ENCODE results near the gene PTPRK. TPM values are rescaled to one million over a fixed set of nuclear protein-coding genes. Genes with fewer than 3 reads are reported as not detected.

PTPRK gene
- total RNA-seq, 1 donor from 2014 or later, result 78.6 TPM

DNA sequence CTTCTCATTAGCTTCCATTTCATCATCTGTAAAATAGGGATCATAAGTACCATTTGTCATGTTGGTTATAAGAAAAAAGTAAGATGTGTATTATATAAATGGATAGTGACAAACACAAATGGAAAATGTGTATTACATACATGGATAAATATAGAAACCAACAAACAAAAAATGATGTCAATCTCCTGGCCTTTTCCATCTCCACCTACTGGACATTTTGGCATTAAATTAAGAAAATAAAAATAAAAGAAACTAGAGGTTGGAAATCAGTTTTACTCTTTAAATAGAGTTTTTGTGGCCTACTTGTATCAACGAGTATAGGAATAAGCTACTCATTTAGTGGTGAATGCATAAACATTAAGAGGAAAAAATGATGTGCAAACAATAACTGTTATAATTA, 552.0 kb downstream of the PTPRK start:
- no peak for DNase-seq (ENCODE audit: low read depth in 2 of 2)

GRCh38 chr6:127967708-127968107, 552.7 kb downstream of the PTPRK start:
- DNase-seq (ENCODE audit: low read depth in 2 of 2), result no peak

DNA sequence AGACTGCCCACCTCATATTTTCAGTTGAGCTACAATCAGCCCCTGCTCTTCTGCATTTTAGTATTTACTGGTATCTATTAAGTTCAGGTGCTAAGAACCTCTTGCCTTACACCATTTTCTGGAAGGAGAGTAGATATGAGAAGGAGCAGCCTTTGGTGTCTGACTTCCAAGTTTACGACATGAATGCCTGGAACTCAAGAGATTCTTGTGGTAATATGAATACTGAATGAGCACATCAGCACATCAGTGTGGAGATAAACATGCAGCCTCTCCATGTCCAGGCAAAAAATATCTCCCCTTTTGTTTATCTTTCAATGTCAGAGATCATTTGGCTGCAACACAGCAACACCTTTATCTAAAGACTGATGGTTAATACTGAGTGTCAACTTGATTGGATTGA, 553.8 kb downstream of the PTPRK start:
- DNase-seq (ENCODE audit: low read depth in 2 of 2), result no peak

DNA sequence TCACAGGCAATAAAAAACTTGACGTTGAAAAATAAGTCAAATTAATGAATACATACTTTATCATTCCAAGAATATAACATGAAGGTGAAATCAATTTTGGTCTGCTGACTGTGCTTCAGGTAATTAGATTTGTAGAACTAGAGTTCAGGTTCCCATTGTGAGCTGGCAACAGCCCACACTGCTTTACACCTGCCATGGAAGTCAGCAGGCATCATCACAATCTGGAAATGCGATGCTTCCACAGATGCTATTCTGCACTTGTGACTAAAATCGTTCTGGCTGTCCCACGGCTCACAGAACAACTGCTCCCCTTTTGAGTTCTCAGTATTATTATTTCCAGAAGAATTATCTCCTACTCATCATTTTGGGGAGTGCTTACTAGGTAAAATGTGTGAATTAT, 556.9 kb downstream of the PTPRK start:
- no peak for DNase-seq (ENCODE audit: low read depth in 2 of 2)

DNA sequence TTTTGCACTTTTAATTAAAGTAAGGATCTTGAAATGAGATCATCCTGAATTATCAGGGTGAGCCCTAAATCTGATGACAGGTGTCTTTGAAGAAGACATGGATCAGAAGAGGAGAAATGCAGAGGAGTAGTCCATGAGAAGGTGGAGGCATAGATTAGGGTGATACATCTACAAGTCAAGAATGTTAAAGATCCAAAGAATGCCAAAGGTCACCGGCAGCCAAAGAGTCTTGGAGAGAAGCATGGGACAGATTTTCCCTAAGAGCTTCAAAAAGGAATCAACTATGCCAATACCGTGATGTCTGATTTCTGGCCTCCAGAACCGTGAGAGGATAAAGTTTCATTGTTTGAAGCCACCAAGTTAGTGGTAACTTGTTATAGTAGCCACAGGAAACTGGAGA, 560.5 kb downstream of the PTPRK start:
- no peak for DNase-seq (ENCODE audit: low read depth in 2 of 2)

- no peak for DNase-seq (ENCODE audit: low read depth in 2 of 2)
Observed at GRCh38 chr6:127956956-127957355, 563.4 kb downstream of the PTPRK start.

DNA sequence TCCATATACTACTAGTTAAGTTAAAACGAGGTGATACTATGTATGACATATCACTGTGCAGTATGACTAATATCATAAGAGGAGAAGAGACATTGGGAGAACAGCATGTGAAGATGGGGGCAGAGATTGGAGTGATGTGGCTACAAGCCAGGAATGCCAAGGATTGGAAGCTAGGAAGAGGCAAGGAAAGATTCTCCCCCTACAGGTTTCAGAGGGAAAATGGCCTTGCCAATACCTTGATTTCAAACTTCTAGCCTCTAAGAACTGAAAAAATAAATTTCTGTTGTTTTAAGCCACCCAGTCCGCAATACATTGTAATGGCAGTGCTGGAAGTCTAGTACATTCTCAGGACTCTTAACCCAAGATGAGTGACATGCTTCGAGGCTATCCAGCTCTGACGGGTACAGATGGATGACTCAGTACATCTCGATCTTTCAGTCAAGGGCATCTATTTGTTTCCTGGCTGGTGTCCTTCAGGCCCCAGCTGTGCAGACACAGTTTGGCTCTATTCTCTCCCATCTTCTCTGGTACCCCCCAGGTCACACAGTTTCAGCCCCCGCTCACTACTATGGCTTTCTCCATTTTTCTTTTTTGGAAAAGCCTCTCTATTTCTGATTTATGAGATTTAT, 564.0 kb downstream of the PTPRK start:
- peak in 1 of 2 donors; percentile 18 for DNase-seq (ENCODE audit: low read depth in 2 of 2)

DNA sequence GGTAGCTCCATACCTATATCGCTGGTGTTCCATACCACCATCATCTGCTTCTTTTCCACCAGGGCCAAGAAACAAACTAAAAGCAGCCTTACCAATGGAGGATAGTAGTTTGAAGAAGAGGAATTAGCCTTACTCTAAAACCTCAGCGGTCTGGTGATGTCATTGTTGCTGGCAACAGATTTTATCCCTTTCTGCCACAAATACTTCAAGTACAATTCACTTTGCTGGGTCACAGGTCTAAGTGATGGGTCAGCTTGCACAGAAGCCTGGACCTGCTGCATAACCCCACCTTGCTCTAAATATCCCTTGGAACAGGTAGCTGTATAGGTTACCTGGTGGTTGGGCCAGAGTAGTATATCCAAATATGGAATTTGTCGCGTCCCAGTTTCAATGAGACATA, 566.3 kb downstream of the PTPRK start:
- no peak for DNase-seq (ENCODE audit: low read depth in 2 of 2)

DNA sequence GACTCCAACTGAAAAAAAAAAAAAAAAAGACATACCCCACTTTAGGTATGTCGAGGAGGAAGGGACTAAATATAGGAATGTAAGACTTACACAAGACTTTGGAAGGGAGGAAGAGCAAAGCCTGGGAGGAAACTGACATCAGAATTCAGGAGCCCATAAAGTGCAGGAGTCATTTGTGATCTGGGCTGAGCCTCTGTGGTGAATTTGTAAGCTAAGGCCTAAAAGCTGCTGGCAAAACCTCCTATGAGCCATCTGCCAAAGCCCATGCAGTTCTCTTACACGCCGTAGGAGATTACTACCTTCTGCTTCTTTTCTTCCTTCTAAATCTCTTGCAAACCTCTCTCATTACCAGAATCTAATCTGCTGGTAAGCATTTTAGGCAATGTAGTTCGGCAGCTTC, 567.6 kb downstream of the PTPRK start:
- DNase-seq (ENCODE audit: low read depth in 2 of 2), result no peak

DNA sequence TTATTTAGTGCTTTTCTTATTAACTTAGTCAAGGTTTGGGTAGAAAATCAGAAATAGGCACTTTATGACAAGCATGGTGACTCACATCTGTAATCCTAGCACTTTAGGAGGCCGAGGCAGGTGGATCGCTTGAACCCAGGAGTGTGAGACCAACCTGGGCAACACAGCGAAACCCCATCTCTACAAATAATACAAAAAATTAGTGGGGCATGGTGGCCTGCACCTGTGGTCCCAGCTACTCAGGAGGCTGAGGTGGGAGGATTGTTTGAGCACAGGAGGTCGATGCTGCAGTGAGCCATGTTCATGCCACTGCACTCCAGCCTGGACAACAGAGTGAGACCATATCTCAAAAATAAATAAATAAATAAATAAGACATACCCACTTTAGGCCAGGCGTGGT, 568.2 kb downstream of the PTPRK start:
- no peak for DNase-seq (ENCODE audit: low read depth in 2 of 2)

DNA sequence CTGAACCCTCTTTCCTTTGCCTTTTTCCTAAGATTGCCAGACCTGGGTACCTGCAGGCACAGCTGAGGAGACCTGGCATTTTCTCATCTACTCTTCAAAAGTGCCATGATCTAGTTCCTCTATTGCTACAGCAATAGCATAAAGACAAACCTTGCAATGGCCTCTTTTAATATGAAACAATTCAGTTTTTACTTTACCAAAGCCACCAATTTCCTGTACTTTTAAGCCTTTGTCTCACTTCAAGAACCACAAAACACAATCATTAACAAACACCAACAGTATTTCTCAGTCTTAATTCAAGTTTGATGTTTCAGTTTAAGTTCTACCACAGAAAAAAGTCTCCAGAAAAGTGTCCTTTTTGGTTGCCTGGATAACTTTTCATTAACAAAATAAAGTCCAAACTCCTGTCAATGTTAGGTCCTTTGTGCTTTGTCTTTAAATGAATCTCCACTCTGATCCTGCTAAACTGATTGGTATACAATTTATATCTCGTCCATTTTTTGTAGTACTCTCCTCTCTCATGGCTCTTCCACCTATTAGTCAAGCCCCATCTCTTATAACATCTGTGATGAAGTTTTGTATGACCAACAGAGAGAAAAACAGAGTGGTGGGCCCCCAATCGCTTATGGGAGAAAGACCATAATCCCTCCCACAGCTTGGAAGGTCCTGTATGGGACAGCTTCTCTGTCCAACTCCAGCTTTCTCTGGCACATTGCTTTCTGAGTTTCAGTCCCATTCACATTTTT, 569.1 kb downstream of the PTPRK start:
- DNase-seq (ENCODE audit: low read depth in 2 of 2), result no peak

GRCh38 chr6:127950566-127951145, 569.7 kb downstream of the PTPRK start:
- DNase-seq (ENCODE audit: low read depth in 2 of 2), result no peak

DNA sequence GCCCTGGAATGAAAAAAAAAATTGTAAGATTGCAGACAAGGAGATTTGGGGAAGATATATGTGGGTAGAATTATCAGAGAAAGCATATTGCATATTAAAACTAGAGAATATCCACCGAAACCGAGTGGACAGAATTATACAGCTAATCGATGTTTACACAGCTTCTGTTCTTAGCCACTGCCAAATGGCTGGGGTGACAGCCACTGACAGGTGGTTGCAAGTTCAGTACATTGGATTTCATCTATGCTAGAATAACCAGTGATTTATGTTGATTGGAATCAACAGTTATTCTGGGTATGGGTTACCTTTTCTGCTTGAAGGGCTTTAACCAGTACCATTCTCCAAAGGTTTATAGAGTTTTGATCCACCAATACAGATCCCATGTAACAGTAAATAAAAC, 571.1 kb downstream of the PTPRK start:
- DNase-seq (ENCODE audit: low read depth in 2 of 2), result no peak

DNA sequence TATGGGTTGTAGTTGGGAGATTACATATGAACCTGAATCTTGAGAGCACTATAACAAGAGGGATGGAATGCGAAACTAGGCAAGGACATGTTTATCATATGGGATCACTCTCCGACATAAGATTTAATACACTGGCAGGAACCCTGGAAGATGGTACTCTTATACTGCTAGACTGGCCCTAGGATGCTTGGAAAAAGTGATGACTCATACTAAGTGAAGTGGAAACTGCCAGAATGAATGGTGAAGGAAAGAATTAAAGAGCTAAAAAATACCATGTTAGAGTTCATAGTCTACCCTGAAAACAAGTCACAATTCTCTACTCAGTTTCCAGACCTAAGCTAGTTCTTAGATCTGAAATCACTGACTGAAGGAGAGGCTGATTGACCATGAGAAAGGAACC, 574.0 kb downstream of the PTPRK start:
- no peak for DNase-seq (ENCODE audit: low read depth in 2 of 2)

DNA sequence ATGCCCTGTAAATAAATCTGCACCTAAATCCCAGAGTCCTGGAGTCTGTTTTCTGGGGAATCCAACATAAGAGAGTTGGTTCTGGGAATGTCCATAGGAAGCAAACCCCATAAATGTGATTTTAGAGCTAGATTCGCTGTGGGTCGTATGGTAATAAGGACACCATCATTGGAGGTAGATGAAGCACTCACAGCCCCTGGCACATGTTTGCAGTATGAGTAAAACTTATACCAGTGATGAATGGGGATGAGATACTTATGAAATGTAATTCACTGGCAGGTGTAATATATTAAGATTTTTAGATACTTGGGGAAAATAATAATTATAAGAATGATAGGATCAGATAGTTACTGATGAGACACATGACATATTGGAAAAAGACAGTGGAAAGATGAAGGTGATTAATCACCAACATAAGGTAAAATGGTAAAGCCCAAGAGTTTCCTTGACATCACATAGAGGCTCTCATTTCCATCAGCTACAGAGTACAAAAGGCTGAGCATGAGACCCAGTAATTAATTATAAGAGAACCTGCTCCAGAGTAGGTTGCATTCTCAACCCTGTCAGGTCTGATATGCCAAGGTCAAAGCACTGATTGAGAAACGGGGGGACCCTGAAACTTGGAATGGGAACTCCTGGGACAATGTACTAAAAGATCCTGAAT, 574.8 kb downstream of the PTPRK start:
- DNase-seq (ENCODE audit: low read depth in 2 of 2), result no peak

- no peak for DNase-seq (ENCODE audit: low read depth in 2 of 2)
Observed at GRCh38 chr6:127941228-127941627, 579.2 kb downstream of the PTPRK start.

DNA sequence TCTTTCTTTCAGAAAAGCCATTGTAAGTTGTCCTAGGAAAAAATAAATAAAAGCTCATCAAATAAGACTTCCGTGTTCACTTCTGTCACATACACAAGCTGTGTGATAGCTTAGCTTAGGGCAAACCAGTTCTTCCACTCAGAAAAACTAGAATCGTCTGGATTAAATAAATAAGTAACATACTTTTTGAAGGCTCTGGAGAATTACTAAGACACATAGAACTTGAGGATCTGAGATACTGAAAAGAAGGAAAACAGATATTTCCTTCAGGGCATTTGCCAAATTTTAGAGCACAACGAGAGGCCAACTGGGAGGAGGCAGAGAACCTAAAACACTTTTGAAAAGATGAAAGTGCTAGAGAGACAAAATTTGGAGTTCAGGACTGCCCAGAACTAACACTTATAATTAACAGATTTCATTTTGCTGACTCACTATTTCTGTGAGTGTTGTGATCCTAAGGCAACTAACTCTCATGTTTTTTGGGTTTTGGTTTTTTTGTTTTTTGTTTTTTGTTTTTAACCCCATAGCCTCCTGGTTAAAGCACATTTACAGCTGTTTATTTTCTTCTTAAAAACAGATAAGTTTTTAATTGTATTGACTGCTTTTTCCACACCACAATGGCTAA, 580.8 kb downstream of the PTPRK start:
- peak; percentile 4 to 20 for DNase-seq (ENCODE audit: low read depth in 2 of 2)

DNA sequence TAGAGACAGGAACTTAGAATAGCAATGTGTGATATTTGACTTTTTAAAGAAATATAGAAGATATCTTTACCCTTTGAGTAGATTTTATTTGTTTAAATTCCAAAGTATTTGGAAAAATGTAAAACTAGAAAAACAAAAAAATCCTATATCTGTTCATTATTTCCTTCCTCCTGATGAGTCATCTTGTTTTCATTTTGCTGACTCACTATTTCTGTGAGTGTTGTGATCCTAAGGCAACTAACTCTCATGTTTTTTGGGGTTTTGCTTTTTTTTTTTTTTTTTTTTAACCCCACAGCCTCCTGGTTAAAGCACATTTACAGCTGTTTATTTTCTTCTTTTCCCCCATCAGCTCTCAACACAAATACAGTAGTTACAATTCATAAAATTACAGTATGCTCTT, 581.7 kb downstream of the PTPRK start:
- peak; percentile 66 to 76 for DNase-seq (ENCODE audit: low read depth in 2 of 2)

DNA sequence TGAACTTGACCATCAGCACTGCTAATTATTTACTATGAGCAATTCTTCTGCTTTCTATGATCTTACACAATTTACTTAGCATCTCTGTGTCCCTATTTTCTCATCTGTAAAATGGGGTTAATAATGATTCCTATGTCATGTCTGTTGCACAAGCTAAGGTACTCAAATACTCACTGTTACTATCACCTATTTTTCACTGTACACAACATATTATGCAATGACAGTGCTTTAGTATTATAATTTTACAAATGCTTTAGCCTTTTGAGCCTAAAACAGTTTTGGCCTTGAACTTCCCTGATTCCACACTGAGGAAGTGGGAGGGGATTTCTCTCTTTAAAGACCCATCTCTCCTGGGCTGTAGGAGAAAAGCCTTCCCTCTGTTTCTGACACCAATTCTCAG, 582.7 kb downstream of the PTPRK start:
- no peak for DNase-seq (ENCODE audit: low read depth in 2 of 2)

- DNase-seq (ENCODE audit: low read depth in 2 of 2), result no peak
Observed at GRCh38 chr6:127937102-127937501, 583.3 kb downstream of the PTPRK start.

- DNase-seq (ENCODE audit: low read depth in 2 of 2), result no peak
Observed at GRCh38 chr6:127934956-127935355, 585.4 kb downstream of the PTPRK start.
